Measurements from ENCODE around the gene SPATA24. TPM values are rescaled to one million over a fixed set of nuclear protein-coding genes. Genes with fewer than 3 reads are reported as not detected.

The SPATA24 gene
- polyA plus RNA-seq, 1 donor from 2014 or later: 6.7 TPM

- H3K4me2 ChIP-seq (ENCODE audit: low read length): no peak overlapping the region
- H3F3A ChIP-seq (ENCODE audit: insufficient read depth, low read length, poor library complexity, severe bottlenecking): no peaks in the 10 kb centered on the region
Measured at GRCh38 chr5:139386050-139386438, 17.8 kb downstream of the SPATA24 start.

GRCh38 chr5:139385061-139386049, 18.5 kb downstream of the SPATA24 start:
- Histone ChIP-seq H3F3A (ENCODE audit: insufficient read depth, low read length, poor library complexity, severe bottlenecking) (no peaks in the 10 kb centered on the region), H3K27ac (ENCODE audit: low read length) (no peak overlapping the region), H3K4me2 (ENCODE audit: low read length) (no peak overlapping the region), H2AFZ (ENCODE audit: low read depth, low read length) (no peak overlapping the region), H3K79me2 (replicated peaks; ENCODE audit: insufficient read depth, low read length) (no peaks in the 10 kb centered on the region), H4K20me1 (ENCODE audit: insufficient read depth) (no peaks in the 10 kb centered on the region), H3K36me3 (ENCODE audit: insufficient read depth, low read length) (no peaks in the 10 kb centered on the region), H3K27me3 (ENCODE audit: insufficient read depth, low read depth, low read length) (no peaks in the 10 kb centered on the region), H3K4me3 (ENCODE audit: low read length) (no peak overlapping the region), H3K9ac (ENCODE audit: low read length) (no peak overlapping the region), H3K9me2 (ENCODE audit: insufficient read depth, low read length) (no peaks in the 10 kb centered on the region), H3K9me3 (ENCODE audit: low read length) (no peaks in the 10 kb centered on the region)
- TF ChIP-seq EP300 (conservative IDR thresholded peaks at IDR 0.05; ENCODE audit: poor library complexity, severe bottlenecking) (no peak), CTCF (IDR thresholded peaks at IDR 0.05; ENCODE audit: poor library complexity, severe bottlenecking) (no peak), TAF1 (IDR thresholded peaks at IDR 0.05; ENCODE audit: low read depth) (no peak), SMC3 (conservative IDR thresholded peaks at IDR 0.05; ENCODE audit: poor library complexity) (no peak), RAD21 (conservative IDR thresholded peaks at IDR 0.05) (no peak), POLR2AphosphoS5 (IDR thresholded peaks at IDR 0.05) (no peak), EZH2 (IDR thresholded peaks at IDR 0.05; ENCODE audit: borderline replicate concordance, insufficient read depth, low read length, poor library complexity, severe bottlenecking) (no peak), MXI1 (conservative IDR thresholded peaks at IDR 0.05; ENCODE audit: poor library complexity, severe bottlenecking) (no peak), REST (IDR thresholded peaks at IDR 0.05; ENCODE audit: borderline replicate concordance) (no peak)

More at GRCh38 chr5:139386050-139386438, 17.8 kb downstream of the SPATA24 start:
- no peak for TF ChIP-seq EP300 (conservative IDR thresholded peaks at IDR 0.05; ENCODE audit: poor library complexity, severe bottlenecking)
- TF ChIP-seq SMC3 (conservative IDR thresholded peaks at IDR 0.05; ENCODE audit: poor library complexity): no peak
- TF ChIP-seq POLR2AphosphoS5 (IDR thresholded peaks at IDR 0.05): no peak
- TF ChIP-seq TAF1 (IDR thresholded peaks at IDR 0.05; ENCODE audit: low read depth): no peak
- TF ChIP-seq CTCF (IDR thresholded peaks at IDR 0.05; ENCODE audit: poor library complexity, severe bottlenecking): no peak
- Histone ChIP-seq H3K27ac (ENCODE audit: low read length) (no peak overlapping the region), H3K79me2 (replicated peaks; ENCODE audit: insufficient read depth, low read length) (no peaks in the 10 kb centered on the region), H3K4me3 (ENCODE audit: low read length) (no peak overlapping the region), H3K36me3 (ENCODE audit: insufficient read depth, low read length) (no peaks in the 10 kb centered on the region), H4K20me1 (ENCODE audit: insufficient read depth) (no peaks in the 10 kb centered on the region), H3K27me3 (ENCODE audit: insufficient read depth, low read depth, low read length) (no peaks in the 10 kb centered on the region), H2AFZ (ENCODE audit: low read depth, low read length) (no peak overlapping the region), H3K9ac (ENCODE audit: low read length) (no peak overlapping the region), H3K9me3 (ENCODE audit: low read length) (no peaks in the 10 kb centered on the region), H3K9me2 (ENCODE audit: insufficient read depth, low read length) (no peaks in the 10 kb centered on the region)

Data from neural cell (in vitro differentiated cells).